Fibroblast of skin of abdomen (primary cell): Measurements from ENCODE around the gene INTS14.
"Not testable (repeated sequence)": the region's sequence is repeated elsewhere in the genome, so short reads cannot be mapped to it uniquely, and the experiment has no call there.

Experiments
- DNase-seq: peaks from one replicate; pipeline ENCODE4 v3.0.0-alpha.2; 2013

INTS14 gene

DNA sequence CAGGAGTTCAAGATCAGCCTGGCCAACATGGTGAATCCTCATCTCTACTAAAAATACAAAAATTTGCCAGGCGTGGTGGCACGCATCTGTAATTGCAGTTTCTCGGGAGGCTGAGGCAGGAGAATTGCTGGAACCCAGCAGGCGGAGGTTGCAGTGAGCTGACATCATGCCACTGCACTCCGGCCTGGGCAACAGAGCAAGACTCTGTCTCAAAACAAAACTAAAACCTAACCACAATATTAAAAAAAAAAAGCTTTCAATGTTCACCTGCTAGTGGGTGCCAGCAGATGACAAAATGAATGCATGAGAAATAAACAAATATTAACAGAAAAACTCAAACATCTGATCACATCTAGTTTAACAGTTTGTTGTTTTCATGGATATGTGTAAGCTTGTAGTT is 19.8 kb upstream of the INTS14 start:
- DNase-seq, result no peak

DNA sequence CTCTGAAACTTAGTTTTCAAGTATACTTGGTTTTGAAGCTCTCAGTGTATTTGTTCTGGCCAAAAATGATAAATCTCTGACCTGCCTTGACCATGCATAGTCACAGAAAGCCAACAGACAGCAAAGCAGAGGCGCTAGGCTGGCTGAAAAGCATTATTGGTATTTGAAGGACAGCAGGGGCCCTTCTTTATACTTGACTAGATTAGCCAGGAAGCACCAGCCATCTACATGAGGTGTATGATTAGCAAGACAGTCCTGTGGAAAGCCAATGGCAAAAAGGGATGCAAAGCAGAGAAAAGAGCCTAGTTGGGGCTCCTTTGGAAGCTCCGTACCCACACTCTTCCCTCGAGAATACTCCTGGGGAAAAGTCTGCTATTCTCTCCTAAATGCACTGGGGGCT is 18.6 kb upstream of the INTS14 start:
- DNase-seq, result no peak

DNA sequence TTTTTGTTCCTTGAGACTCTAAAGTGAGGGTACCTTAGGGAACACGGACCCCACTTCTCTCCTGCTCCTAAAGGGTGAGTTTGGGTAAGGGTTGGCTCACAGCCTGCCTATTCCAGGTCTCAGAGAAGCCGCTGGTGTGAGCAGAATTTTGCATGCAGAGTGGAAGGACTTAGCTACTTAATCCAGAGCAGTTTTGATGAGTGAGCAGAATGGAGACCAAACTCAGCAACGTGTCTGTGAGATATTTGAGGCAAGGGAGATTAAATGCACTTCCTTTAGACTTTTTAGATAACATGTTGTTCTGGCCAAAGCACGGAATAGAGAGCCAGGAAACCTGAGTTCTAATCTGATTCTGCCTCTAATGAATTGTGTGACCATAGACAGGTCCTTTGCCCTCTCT is 15.9 kb upstream of the INTS14 start:
- DNase-seq, result no peak

DNA sequence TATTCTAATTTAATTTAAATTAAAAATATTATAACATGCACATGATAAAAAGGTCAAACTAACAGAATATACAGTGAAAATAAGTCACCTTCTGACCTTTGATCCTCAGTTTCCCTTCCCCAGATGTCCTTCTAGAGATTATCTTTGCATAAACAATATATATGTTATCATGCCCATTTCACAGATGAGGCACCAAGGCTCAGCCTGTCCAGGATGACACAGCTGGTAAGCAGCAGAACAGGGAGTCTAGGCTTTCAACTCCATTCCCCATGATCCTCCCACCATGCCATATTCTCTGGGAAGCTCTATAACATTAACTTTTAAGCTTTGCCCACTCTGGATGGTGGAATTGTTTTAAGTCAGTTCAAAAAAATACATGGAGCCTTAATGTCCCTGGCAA is 12.2 kb upstream of the INTS14 start:
- DNase-seq, result no peak

DNA sequence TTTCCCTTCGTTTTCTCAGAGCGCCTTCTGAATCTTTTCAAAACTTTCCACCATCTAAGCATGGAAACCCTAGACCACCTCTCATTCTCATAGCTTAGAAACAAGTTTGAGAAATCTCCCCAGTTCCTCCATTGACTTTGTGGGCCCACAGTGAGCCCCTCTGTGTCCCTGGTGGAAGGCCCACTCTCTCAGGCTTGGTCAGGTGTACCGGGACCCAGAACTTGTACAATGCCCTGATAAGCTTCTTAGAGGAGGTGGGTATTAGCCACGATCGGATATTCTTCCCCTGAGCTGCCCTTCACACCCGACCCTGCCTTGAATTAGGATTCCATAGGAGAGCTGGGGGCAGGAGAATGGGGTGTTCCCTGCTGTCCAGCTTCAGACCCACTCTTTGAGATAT is 10.7 kb upstream of the INTS14 start, which contains the start of gene SLC24A1:
Gene SLC24A1, plus strand, starts transcription at position 301 of the 400 bp plus-strand sequence. CDS start 2,143 bp downstream, outside the sequence.
- DNase-seq, result no peak

DNA sequence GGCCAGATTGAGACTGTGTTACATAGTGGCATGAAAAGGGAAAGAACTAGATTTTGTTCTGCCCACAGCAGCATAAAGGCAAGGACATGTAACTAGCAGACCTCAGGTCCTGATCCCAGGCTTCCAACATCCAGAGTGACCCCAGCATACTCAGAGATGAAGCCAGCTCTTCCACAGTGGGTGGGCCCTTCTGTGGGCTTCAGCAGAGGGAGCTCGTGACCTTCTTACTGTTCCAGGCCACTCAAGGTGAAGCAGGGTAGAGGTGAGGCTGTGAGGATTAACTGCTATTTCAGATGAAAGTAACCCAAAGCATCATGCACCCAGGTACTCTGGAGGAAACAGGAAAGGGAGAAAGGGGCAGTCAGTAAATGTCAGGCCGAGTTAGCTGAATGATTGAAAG is 9.9 kb upstream of the INTS14 start:
- DNase-seq, result no peak

DNA sequence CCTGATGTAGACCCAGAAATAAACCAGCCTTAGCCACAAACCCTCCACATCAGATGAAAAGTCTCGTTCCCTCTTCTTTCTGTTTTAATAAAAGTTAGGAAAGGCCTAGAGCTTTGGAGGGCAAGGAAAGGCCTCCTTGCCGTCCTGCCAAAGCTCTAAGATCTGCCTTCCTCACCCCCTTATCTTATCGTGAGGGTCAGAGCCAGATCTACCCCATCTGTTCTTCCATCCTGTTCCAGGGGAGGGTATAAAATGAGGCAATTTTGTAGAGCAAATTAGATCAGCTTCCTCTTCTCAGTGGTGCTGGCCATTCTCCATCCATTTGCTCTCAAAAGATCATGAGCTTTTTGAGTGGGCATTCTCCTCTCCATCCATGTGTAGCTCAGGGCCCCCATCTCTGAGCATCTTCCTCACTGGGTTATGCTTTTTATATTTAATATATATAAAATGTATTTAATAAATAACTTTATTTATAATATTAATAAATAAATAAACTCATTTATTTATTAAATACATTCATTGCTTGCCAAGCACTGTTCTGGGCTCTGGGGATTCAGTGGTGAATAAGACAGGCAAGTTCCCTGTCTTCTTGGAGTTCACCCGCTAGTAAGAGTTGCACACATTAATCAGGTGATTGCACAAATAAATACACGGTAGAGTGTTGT is 8.8 kb upstream of the INTS14 start:
- no peak for DNase-seq

DNA sequence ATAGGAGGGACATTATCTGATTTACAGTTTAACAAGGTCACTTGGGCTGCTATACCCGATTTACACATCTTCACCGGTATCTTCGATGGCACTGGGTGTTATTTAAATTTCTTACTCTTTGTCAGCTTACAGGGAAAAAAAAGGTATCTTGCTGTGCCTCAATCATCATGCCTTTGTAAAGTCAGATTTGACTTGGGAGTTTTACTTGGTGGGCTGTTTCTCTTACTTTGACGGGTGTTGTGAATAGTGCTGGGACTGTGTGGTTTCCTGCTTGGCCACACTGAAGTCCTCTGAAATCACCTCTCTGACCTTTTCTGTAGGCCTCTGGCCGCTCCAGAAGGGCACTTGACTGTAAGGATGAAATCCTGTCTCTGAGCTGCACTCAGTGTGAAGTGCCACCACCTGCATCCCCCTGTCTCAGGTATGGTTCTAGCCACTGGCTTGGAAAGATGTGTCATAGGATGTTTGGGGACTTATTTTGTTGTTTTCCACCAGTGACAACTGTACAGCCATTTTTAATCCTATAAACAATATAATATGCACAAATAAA is 7.7 kb upstream of the INTS14 start:
- DNase-seq, result no peak

DNA sequence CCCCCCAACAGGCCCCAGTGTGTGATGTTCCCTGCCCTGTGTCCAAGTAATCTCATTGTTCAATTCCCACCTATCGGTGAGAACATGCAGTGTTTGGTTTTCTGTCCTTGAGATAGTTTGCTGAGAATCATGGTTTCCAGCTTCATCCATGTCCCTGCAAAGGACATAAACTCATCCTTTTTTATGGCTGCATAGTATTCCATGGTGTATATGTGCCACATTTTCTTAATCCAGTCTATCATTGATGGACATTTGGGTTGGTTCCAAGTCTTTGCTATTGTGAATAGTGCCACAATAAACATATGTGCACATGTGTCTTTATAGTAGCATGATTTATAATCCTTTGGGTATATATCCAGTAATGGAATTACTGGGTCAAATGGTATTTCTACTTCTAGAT is 5.0 kb upstream of the INTS14 start:
- not testable (repeated sequence) for DNase-seq

DNA sequence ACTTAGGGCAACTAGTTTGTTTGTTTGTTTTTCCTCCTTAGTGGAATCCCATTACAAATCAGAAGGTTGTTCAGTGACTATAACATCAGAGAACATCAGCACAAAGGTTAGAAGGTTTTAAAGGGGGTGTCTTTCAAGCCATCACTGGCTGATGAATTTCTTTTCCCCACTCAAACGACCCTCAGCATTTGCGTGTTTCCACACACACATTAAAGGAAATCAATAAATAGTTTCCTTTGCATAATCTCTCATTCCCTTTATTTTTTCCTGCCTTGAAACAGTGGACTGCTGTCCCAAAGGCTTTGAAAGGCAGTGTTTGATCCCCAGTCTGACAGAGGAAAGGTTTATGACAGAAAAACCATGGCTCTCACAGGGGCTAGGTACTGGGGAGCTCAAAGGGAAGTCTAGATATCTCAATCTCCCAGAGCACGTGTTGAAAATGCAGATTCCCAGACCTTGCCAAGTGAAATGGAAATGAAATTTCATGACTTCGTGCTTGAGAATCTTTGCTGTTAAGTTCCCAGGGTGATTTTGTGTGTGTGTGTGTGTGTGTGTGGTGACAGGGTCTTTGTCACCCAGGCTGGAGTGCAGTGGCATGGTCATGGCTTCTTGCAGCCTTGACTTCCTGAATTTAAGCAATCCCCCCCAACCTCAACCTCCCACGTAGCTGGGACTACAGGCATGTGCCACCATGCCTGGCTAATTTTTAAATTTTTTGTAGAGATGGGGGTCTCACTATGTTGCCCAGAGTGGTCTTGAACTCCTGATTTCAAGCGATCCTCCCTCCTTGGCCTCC is 2.2 kb upstream of the INTS14 start:
- DNase-seq, result no peak

DNA sequence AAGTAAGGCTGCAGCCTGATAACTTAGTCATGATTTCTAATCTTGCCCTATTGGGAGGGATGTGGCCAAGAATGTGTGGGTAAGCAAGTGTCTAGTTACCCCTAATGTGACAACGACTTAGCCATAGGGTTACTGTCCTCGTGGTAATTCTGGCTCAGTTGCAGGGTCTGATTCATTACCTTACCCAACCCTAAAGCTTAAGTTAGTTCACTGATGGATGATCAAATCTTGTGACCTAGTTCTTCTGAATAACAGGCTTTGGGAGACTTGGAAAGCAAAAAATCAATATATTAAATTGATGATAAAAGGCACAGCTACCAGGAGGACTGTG is 1.6 kb upstream of the INTS14 start:
- no peak for DNase-seq

DNA sequence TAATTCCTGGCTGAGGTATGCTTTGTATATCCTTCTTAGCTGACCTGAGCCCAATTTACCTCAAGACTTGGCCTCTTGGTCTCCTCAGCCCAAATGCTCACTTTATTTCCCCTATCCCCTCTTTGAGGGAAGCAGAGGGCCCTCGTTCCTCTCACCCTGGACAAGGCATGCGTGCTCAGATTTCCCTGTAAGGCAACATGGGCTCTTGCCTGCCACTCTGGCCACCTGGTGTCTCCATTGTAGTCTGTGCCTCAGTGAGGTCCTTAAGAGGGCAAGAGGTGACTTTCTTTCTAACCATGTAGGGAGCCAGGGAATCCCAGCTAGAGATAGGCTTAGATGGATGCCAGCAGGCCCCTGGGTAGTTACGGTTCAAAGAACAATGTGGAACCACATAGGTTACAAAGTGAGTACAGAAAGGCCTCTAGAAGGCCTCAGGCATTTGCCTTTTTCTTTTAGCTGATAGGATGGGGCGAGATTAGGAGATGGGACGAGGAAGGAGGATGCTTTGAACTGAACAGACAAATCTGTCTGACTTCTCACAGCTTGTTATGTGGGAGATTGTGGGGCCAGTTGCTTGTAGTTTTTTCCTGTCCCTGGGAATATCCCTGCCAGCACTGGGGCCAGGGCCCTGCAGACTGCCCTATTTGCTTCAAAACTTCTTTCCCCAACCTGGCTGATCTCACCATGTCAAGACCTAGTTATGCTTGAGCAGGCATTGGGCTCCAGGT is 1.1 kb upstream of the INTS14 start:
- no peak for DNase-seq

DNA sequence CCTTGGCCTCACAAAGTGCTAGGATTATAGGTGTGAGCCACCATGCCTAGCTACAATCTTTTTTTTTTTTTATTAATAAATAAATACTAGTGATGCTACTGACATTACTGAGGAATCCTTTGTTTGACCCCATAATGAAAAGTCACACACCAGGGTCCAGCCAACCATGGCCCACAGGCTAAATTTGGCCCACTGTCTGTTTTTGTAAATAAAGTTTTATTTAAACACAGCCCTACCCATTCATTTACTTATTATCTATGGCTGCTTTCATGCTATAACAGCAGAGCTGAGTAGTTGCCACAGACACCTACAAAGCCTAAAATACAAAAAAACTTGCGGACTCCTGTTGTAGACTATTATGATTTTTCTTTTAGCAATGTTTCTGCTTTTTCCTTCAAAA is 7.4 kb downstream of the INTS14 start:
- no peak for DNase-seq

DNA sequence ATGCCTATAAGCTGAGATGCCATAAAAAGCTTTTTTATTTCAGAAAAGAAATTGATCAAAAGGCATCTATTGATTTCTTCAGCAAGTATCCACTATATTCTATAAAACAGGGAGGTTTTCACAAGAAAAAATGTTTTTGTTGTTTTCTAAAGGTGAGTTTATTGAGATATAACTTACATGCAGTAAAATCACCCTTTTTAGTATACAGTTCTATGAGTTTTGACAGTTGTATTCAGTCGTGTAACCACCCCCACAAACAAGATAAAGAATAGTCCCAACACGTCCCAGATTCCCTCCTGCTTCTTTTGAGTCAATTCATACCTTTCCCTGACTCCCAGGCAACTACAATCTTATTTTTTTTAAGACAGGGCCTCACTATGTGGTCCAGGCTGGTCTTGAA is 7.8 kb downstream of the INTS14 start:
- DNase-seq, result no peak

DNA sequence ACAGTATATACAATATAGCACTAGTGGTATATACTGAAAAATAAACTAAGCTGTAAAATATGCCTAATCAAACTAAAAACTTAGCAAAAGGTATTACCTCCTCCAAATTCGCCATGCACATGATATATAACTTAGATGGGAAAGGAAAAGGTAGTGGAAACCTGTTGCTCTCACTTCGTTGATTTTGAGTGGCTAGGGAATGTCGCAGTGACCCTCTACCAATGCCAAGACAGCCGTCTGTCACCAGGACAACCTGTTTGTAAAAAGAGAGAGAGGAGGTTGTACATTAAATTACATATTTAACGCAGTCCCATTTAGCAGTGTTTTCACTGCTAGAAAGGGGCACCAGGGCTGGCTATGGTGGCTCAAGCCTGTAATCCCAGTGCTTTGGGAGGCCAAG is 11.3 kb downstream of the INTS14 start:
- DNase-seq, result no peak

DNA sequence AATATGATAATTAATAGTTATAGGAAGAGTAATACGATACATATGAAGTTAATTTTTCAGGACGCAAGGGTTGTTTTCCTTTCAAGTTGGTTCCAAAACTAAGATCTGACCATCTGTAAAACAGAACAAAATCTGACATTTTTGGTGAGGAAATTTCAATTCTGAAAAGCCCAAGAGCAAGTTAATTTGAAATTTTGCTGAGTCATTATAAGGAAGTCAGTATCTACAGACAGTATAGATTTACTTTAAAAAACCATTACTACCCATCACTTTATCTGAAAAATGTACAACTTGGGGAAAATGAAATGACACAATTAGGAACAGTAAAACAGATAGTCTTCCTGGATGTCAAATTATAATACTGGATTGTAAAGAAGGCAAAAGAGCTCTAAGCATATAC is 12.5 kb downstream of the INTS14 start:
- DNase-seq, result no peak

DNA sequence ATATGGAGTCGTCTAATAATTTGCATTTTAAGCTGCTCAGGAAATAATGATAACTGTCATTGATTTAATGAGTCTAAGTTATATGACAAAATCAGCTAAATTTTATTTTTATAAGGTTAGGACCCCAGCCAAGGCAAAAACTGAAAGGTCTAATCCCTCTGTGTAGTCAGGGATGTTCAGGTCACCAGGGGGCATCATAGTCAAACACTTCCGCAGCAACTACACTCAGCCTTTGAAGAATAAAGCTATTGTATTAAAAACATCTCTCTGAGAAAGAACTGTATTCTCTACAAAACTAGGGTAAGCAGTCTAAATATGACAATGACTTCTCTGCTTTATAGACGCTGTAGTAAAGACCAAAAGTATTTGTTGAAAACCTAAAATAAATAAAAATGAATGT is 15.0 kb downstream of the INTS14 start:
- DNase-seq, result no peak

DNA sequence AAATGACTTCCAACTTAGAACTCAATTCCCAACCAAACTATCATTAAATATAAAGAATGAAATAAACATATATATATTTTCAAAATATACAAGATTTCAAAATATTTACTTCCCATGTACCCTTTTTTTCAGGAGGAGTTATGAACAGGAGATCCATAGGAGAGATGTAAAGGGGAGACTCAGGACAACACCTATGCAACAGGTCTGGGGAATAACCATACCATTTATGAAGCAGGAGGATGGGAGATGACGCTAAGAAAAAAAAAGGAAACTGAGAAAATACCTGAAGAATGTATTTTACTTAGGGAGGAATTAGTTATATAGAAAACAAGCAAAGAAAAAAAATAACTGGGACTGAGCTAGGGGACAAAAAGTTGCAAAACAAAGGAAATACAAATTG is 23.8 kb downstream of the INTS14 start:
- no peak for DNase-seq

DNA sequence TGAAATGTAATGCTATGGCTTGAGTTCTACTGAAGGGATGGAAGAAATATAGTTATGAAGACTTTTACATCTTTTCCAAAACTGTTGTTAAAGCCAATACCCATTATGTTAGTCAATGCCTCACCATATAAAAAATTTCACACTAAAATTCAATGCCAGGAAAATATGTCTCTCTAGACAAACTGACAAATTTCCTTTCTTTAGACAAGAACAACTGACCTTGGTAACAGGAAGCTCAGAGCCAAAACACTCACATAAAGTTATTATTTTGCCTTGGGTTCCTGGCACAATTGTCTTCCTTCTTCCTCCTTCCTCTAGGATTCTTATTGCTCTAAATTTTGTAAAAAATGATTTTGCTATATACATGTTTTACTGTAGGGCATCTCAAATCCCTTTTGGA is 26.7 kb downstream of the INTS14 start:
- no peak for DNase-seq

DNA sequence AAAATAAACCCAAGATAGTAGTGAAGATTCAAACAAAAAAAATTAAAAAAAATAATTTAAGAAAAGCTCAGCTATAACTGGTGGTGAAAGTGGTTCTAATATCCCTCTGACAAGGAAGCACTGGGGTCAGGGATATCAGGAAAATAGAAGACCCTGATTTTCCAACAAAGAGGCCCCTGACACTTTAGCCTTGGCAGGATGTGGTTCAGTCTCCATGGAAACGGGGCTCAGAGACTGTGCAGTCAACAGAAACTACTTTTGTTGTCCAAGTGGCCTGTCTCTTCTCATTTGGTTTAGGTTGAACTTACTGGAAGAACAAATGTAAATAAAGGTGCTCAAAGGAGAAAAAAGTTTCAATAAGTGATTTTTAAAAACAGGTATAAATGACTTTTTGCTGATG is 27.2 kb downstream of the INTS14 start:
- peak; percentile 16 for DNase-seq

DNA sequence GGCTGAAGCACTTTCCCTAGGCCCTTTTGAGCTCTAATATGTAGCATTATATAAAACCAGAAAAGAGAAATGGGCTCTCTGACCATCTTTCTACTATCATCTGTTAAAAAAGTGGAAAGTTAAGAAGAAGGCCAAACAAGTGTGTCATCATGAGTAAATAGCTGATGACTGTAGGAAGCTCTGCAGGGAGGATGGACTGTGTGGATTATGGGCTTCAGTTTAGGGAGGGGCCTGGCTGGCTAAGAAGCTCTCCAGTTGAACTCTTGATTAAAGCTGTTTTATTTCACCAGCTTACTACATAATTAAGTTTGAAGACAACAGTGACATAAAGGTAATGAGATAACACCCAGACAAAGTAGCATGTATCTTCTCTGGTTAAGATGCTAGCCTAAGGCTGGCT is 30.6 kb downstream of the INTS14 start:
- DNase-seq, result peak; percentile 64

DNA sequence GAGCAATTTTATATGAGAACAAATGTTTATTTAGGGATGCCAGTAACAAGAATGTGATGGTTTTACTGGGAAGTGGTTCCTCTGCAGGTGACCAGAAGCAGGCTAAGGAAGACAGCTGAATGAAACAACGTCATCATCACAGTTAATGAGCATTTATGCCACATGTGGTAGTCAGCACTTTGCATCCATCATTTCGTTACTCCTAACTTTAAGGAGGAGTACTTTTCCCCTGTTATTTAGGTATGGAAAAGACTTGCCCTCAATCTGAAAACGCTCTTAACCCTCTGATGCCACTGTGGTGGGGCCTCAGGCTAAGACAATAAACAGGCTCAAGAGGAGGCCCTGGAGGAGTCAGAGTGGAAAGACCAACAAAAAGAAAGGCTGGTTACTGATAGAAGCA is 31.2 kb downstream of the INTS14 start:
- DNase-seq, result no peak

DNA sequence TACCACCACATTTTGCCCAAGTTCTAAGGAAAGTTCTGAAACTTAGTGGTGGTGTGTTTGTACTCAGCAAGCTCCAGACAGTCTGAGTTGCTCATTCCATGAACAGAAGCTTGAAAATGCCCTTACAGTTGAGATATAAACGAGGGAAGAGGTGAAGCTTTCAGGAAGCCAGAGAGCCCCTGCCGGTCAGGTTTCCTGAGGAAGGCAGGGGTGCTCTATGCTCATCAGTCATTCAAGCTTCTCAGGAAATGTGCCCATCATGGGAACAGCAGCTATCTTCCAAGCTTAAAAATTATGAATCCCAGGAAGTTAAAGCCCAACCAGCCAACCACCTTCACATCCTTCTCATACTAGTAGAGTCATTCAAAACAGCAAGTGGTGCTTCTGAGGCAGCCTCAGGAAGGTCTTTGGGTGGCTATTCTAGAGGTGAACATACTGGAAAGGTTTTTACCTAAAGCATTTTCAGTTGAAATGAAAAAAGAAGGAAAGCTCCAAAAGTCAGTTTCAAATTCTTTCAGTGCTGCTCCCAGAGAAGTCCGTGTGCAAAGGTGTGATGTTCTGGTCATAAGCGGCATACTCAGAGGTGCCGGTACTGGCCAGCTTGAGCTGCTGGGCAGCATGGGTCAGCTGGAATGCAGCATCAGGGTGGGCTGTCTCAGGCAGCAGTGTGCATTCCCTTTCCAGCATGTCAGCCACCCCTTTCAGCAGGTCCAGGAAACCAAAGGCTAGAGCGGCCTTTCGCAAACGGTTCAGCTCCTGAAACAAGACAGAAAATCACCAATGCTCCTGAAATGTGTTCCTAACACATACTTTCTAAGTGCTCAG is 31.8 kb downstream of the INTS14 start:
- DNase-seq, result no peak
